Measurements from ENCODE around the gene SMG1.
"Not testable (repeated sequence)": the region's sequence is repeated elsewhere in the genome, so short reads cannot be mapped to it uniquely, and the experiment has no call there.

DNA sequence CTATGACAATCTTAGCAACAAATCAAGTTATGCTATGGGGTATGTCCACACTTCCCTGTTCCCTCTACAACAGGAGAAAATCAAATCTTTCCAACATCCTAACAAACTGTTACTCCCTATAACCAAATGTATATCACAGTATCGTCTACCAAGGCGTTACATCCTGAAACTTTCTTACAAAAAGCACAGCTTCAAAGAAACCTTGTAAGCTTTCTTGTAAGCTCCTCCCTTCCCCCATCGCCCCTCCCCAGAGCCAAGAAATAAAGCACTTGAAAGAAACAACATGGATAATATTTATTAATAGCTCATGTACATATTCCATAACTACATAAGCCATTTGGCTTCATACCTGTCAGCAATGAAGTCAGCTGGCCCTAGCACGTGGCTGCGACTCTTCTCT is 2.3 kb downstream of the SMG1 start:
- TF ChIP-seq POLR2AphosphoS5 (IDR thresholded peaks at IDR 0.05): not testable (repeated sequence)
- TF ChIP-seq, protein P1, sequence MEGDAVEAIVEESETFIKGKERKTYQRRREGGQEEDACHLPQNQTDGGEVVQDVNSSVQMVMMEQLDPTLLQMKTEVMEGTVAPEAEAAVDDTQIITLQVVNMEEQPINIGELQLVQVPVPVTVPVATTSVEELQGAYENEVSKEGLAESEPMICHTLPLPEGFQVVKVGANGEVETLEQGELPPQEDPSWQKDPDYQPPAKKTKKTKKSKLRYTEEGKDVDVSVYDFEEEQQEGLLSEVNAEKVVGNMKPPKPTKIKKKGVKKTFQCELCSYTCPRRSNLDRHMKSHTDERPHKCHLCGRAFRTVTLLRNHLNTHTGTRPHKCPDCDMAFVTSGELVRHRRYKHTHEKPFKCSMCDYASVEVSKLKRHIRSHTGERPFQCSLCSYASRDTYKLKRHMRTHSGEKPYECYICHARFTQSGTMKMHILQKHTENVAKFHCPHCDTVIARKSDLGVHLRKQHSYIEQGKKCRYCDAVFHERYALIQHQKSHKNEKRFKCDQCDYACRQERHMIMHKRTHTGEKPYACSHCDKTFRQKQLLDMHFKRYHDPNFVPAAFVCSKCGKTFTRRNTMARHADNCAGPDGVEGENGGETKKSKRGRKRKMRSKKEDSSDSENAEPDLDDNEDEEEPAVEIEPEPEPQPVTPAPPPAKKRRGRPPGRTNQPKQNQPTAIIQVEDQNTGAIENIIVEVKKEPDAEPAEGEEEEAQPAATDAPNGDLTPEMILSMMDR (IDR thresholded peaks at IDR 0.05): not testable (repeated sequence)
